HG03039 (cell line): ENCODE data around the gene CRYBB1.

ENCODE experiments used
- ATAC-seq: cut with Tn5 transposase; IDR thresholded peaks from one replicate; pipeline ENCODE4 v1.9.1; 2021; ENCODE audit warnings: mild to moderate bottlenecking, moderate library complexity; ENCODE audit not compliant: unreplicated experiment

Gene CRYBB1

GRCh38 chr22:26617271-26618199 lies at the start of gene CRYBB1:
Gene CRYBB1, minus strand, starts transcription at chr22:26618027. Its CDS starts 1,708 bp downstream, at chr22:26616319.
- ATAC-seq = no peak

DNA sequence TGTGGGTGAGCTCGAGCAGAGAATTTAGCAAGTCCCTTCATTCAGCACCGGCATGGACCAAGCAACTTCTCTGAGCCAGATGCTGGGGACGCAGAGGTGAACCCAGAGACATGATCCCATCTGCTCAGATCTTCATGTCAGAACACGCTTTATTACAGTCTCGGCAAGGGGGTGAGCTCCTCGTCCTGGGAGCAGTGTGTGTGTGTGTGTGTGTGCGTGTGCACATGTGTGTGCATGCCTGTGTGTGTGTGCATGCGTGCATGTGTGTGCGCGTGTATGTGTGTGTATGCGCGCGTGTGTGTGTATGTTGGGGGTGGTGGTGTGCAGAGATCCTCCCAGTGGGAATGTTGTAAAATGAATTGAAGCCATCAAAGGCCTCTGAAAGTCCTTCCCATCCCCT lies 49.3 kb upstream of the CRYBB1 start:
- no peak for ATAC-seq

DNA sequence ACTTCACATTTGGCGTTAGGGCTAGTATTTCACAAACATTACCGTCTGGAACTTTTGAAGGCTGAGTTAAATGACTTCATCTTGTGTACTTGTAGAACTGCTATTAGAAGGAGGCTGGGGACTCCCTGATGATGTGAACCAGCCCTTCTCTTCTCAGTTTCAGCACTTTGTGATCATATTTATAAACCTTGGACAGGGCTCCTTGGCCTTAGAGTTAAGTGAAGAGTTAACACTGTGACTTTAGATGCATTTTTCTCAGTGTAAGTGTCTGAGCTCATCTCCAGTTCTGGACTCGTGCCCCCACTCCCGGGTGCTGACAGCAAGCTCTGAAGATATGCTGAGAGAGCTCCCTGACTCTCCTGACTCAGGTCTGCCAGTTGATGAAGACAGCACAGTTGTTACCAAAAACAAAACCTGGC lies 48.0 kb upstream of the CRYBB1 start:
- ATAC-seq = peak; percentile 5

DNA sequence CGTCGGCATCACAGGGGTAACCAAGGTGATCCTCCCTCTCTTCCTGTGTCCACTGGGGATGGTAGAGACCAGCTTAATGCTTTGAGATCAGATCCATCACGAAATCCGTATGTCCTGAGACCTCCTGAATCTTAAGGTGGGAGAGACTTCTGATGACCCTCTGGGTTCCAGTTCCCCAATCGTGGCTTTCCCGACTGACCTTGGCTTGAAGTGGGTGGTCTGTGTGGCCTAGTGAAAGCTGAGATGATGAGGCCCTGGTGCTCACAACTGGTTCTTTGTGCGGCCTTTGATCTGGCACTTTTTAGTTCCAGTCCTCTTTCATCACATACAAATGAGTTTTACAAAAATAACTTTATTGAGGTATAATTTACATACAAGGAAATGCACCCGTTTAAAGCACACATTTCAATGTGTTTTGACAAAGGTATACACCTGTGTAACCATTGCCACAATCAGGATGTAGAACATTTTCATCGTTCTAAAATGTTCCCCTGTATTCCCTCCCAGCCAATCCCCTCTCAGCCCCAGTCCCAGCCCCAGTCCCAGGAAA lies 45.6 kb upstream of the CRYBB1 start:
- no peak for ATAC-seq

- ATAC-seq = no peak
Measured at GRCh38 chr22:26662160-26662559, 44.3 kb upstream of the CRYBB1 start.

DNA sequence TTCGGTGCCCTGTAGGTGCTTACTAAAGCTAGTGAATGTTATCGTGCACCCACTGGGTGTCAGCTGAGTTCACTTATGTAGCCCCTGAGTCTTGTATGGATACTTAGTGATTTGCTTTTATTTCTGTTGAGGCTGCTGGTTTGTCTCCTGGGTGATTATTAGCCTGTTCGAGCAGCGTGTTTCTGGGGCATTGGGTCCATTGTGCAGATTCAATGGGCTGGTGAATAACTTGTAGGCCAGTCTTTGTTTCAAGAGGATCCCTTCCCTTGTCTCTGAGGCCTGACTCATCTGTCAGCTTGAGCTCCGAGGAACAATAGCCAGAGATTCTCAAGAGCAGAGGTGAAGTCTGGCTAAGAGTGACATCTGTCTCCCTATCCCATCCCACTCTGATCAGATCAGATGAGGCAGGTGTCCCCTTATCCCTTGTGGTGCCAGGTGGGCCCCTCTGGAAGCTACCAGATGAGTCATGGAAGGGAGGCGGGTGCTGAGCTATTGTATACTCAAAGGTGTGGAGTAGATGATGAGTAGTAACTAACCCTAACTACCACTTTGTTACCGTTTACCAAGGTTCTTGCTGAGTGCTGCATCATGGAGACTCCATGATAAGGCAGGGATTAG lies 43.2 kb upstream of the CRYBB1 start:
- no peak for ATAC-seq

DNA sequence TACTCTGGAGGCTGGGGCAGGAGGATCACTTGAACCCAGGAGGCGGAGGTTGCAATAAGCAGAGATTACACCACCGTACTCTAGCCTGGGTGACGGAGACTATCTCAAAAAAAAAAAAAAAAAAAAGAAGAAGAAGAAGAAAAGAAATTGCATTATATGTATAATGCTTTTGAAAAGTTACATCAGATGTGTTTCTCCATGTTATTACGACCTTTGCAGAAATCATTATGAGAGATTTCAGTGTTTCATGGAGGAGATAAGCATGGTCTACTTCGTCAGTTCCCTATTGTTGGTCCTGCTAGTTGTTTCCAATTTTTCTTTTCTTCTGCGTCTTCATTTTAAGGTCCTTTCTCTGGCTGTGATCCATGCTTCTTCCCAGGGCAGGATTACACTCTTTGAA lies 42.5 kb upstream of the CRYBB1 start:
- no peak for ATAC-seq

DNA sequence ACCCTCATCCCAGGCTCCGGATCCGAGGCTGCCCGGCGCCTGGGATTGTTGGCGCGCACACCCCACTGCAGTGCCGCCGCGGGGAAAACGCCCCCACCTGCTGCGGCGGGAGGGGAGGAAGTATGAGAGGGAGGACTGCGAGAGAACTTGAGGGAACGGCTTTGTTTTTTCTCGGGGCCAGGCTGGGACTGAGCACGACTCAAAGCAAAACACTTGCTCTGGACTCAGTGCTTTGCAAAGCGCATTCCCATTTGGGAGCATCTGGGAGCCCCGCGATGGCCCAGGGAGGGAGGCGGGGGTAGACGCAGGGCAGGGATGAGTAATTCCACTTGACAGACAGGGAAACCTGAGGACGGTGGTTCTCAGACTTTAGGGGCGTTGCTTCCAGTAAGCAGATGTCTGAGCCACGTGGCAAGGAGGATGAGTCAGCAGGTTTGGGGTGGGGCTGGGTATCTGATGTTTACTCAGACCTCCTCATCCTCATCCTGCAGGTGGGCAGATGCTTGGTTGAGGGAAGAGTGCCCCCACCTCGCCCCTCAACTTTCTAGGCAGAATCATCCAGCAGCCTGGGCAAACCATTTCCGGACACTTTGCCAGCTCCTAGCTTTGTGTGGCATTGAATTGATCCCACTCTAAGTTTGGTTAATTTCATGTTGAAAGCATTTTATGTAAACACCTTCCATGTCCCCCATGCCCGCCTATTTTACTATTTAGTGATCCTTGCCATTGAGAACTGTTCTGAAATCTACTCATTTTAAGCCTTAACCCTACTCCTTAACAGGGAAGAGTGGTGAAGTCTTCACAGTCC lies 41.0 kb upstream of the CRYBB1 start:
- ATAC-seq = peak; percentile 47

DNA sequence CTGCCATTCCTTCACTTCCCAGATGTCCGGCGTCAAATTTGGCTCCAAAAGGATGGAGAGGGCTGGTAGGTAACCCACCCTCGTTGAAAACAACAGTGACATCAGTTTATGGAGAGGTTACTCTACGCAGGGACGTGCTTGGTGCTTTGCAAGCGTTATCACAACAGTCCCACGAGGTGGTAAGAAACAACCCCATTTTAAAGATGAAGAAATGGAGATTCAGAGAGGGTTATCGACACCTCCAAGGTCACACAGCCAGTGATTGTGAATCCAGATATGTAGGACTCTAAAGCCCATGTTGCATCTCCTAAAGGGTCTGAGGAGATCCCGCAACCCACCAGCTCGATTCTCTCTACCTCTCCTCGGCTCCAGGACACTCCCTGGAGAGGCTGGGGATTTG lies 40.3 kb upstream of the CRYBB1 start:
- ATAC-seq = no peak

- no peak for ATAC-seq
Measured at GRCh38 chr22:26656891-26657851, 39.3 kb upstream of the CRYBB1 start, which contains the start of gene MIAT. Gene MIAT, plus strand, starts transcription at chr22:26657588.

GRCh38 chr22:26651815-26652214 lies 34.0 kb upstream of the CRYBB1 start:
- no peak for ATAC-seq

DNA sequence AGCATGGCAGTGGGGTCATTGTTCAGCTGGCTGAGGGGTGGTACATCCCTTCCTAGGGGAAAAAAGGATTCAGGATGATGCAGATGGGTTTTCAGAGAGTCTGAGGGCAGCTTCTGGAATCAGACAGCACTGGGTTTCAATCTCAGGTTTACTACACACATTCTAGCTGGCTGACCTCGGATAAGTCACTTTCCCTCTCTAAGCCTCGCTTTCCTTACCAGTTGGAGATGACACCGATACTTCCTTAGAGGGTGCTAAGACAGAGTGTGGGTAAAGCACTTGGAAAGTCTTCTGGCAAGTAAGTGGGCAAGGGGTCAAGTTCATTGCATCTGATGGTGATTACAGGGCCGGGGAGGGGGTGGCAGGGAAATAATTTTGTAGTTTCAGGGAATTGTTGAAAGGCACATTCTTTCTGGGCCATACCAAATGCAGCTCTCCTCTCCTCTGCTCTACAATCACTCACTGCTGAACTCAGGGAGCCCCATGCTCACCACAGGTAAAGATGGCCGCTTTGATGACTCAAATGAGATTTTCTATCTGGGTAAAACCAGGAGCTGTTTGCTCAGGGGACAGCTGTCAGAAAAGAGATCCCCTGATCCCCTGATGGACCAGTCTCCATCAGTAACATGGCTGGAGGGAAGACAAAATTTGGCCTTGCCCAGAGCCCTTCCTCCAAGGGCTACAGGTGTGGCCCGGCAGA lies 33.0 kb upstream of the CRYBB1 start:
- ATAC-seq = no peak

DNA sequence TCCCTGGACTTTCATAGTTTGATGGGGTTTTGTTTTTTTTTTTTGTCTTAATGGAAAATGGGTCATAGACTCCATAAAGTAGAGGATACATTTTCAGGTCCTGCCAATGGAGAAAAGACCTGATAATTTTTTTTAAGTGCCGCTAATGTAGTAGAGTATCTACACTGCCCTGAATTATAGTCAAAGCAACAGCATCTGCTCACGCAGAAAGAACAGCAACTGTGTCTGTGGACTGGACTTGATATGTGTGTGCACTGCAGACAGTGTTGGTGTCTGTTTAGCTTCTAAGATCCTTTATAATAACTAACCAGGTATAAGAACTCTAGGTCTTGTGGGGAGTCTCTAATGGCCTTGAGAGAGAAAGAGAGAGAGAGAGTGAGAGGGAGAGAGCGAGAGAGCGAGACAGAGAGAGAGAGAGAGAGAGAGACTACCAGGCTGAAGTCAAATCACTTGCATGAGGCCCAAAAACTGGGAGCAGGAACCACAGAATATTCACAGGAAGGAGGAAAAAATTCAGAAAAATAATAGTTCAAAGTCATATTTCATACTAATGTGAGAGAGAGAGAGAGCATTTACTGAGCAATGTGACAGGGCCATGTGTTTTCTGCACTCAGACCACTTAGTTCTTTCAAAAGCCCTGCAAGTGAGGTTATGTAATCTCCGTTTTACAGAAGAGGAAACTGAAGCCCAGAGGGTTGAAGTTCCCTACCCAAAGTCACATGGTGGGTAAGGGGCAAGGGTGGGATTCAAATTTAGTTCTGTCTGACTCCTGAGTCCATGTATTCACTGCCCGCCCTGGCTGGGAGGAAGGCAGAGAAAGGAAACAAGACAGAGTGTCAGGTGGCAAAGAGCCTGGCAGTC lies 30.9 kb upstream of the CRYBB1 start:
- no peak for ATAC-seq

GRCh38 chr22:26648011-26648497 lies 30.2 kb upstream of the CRYBB1 start:
- no peak for ATAC-seq

DNA sequence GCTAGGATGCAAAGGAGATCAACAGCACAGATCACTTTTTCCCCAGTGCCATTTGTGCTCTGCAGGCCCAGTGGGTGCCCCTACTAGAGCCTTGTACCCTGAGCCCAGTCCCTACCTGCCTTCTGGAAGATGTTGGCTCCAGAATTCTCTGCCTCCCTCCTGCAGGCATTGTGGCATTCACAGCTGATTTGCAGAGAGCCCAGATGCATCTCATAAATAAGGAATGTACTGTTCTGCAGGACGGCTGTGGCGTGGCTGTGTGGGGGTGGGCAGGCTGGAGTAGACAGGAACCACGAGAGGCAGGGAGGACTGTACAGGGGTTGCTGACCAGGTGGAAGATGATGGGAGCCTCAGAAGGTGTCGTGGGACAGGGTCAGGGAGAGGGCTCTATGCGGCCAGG lies 28.3 kb upstream of the CRYBB1 start:
- ATAC-seq = no peak

- no peak for ATAC-seq
Measured at GRCh38 chr22:26643418-26644100, 25.7 kb upstream of the CRYBB1 start.
